ENCODE measurements around the gene PMEPA1.

DNA sequence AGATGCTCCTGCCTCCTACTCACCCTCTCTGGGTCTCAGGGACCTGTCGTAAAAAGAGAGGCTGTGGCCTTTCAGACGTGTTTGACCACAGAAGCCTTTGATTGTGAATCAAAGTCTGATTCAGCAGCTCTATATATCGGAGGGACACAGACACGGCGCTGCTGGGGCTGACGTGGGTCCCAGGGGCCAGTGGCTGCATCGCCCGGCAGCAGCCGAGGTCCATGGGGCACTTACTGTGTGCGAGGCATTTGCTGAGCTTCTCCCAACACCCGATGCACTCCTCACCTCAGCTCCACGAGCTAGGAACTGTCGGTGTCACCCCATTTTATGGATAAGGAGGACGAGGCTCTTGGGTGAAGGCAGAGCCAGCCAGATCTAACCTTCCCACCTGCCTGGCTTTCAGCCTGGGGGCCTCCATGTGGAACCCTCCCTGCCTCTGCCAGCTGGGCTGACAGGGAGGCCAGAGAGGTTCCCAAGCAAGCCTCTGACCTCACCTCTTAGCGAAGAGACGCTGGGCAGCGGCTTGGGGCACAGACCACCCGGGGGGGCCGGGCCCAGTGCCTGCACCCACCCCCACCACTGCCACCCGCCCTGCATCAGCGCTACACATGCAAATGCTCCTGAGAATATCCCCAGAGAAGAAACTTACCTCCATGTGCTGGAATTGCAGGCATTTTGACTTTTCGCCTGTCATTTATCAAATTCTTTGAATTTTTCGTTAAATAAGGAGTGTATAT is 19.9 kb downstream of the PMEPA1 start:
- TF ChIP-seq, protein P1, sequence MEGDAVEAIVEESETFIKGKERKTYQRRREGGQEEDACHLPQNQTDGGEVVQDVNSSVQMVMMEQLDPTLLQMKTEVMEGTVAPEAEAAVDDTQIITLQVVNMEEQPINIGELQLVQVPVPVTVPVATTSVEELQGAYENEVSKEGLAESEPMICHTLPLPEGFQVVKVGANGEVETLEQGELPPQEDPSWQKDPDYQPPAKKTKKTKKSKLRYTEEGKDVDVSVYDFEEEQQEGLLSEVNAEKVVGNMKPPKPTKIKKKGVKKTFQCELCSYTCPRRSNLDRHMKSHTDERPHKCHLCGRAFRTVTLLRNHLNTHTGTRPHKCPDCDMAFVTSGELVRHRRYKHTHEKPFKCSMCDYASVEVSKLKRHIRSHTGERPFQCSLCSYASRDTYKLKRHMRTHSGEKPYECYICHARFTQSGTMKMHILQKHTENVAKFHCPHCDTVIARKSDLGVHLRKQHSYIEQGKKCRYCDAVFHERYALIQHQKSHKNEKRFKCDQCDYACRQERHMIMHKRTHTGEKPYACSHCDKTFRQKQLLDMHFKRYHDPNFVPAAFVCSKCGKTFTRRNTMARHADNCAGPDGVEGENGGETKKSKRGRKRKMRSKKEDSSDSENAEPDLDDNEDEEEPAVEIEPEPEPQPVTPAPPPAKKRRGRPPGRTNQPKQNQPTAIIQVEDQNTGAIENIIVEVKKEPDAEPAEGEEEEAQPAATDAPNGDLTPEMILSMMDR (conservative IDR thresholded peaks at IDR 0.05) = no peak
- TF ChIP-seq ZFX (IDR thresholded peaks at IDR 0.05) = no peak
